Tibial artery (tissue), 4 donors: ENCODE results near the gene CBY2.

Experiments
- DNase-seq, 2 donors: peaks; one replicate each; pipeline ENCODE4 v3.0.0-alpha.2; 2019
- H3K27ac ChIP-seq, 2 donors: fragments of 200-600 bp; sonication (generic) in 1 of 2; 1 replicate in 1 of 2; 2 replicates in 1 of 2; pipeline ENCODE4 v1.5.1; 2018 to 2019; ENCODE audit warnings: mild to moderate bottlenecking in 1 of 2
- H3K27me3 ChIP-seq, 2 donors: fragments of 200-600 bp; sonication (generic) in 1 of 2; one replicate each; pipeline versions ENCODE4 v1.5.1 to v1.6.0; 2016 to 2019
- H3K36me3 ChIP-seq, 3 donors: fragments of 200-600 bp; sonication (generic) in 2 of 3; one replicate each; pipeline ENCODE4 v1.5.1; 2016 to 2019; ENCODE audit warnings: mild to moderate bottlenecking in 2 of 3
- H3K4me1 ChIP-seq, 4 donors: fragments of 200-600 bp; sonication (generic) in 2 of 4; 1 replicate in 3 of 4; 2 replicates in 1 of 4; pipeline ENCODE4 v1.5.1; 2016 to 2019
- H3K4me3 ChIP-seq, 2 donors: fragments of 200-600 bp; sonication (generic) in 1 of 2; 1 replicate in 1 of 2; 2 replicates in 1 of 2; pipeline ENCODE4 v1.5.1; 2018 to 2019; ENCODE audit warnings: mild to moderate bottlenecking in 2 of 2
- H3K9me3 ChIP-seq, 3 donors: fragments of 200-600 bp; sonication (generic) in 1 of 3; one replicate each; pipeline ENCODE4 v1.5.1; 2016 to 2019
- CTCF ChIP-seq, 2 experiments: fragments of 200-600 bp in 1 of 2; fragments of 450-650 bp in 1 of 2; IDR thresholded peaks; one replicate each; pipeline ENCODE4 v1.5.1; 2017 to 2019; ENCODE audit warnings: antibody characterized with exemption in 2 of 2, mild to moderate bottlenecking in 1 of 2, moderate library complexity in 1 of 2
- intact Hi-C: fragments of 100-400 bp; cut with DNase I; formaldehyde crosslinking; loops from one replicate; pipeline ENCODE4 v1.15.0; 2023; ENCODE audit warnings: low total_unique reads

Gene CBY2

GRCh38 chr13:45670189-45670885 is 31.8 kb upstream of the CBY2 start:
- TF ChIP-seq CTCF (IDR thresholded peaks at IDR 0.05) = no peak
- Histone ChIP-seq H3K9me3 (no peaks in the 10 kb centered on the region), H3K27ac (no peak overlapping the region), H3K27me3 (no peaks in the 10 kb centered on the region), H3K4me1 (no peaks in the 10 kb centered on the region), H3K4me3 (no peak overlapping the region), H3K36me3 (no peaks in the 10 kb centered on the region)
- DNase-seq = no peak
- intact Hi-C loops = no loop called here

- TF ChIP-seq CTCF (IDR thresholded peaks at IDR 0.05) = no peak
- DNase-seq = no peak
- Histone ChIP-seq H3K27ac (no peak overlapping the region), H3K36me3 (no peaks in the 10 kb centered on the region), H3K9me3 (no peaks in the 10 kb centered on the region), H3K4me1 (no peaks in the 10 kb centered on the region), H3K4me3 (no peak overlapping the region), H3K27me3 (peaks cover 0 to 6% of the 10 kb centered on the region in 2 donors)
- intact Hi-C loops = no loop called here
These were observed 27.2 kb upstream of the CBY2 start for GRCh38 chr13:45674908-45675307.

GRCh38 chr13:45678282-45678681 is 23.8 kb upstream of the CBY2 start:
- H3K9me3 ChIP-seq = no peaks in the 10 kb centered on the region
- peaks cover 0 to 13% of the 10 kb centered on the region in 2 donors for H3K27me3 ChIP-seq
- no peak for DNase-seq
- H3K4me3 ChIP-seq = no peak overlapping the region
- no peaks in the 10 kb centered on the region for H3K4me1 ChIP-seq
- intact Hi-C loops = no loop called here
- no peaks in the 10 kb centered on the region for H3K36me3 ChIP-seq
- H3K27ac ChIP-seq = no peak overlapping the region
- TF ChIP-seq CTCF (IDR thresholded peaks at IDR 0.05) = no peak

GRCh38 chr13:45681113-45681512 is 21.0 kb upstream of the CBY2 start:
- TF ChIP-seq CTCF (IDR thresholded peaks at IDR 0.05) = no peak

GRCh38 chr13:45682494-45683008 is 19.6 kb upstream of the CBY2 start:
- no peak for DNase-seq
- Histone ChIP-seq H3K27me3 (peaks cover 0 to 13% of the 10 kb centered on the region in 2 donors), H3K4me1 (no peaks in the 10 kb centered on the region), H3K27ac (no peak overlapping the region), H3K9me3 (no peaks in the 10 kb centered on the region), H3K36me3 (no peaks in the 10 kb centered on the region), H3K4me3 (no peak overlapping the region)
- intact Hi-C loops = no loop called here
- TF ChIP-seq CTCF (IDR thresholded peaks at IDR 0.05) = no peak

More at GRCh38 chr13:45681113-45681512, 21.0 kb upstream of the CBY2 start:
- no peak for DNase-seq
- Histone ChIP-seq H3K4me1 (no peaks in the 10 kb centered on the region), H3K36me3 (no peaks in the 10 kb centered on the region), H3K9me3 (no peaks in the 10 kb centered on the region), H3K4me3 (no peak overlapping the region), H3K27ac (no peak overlapping the region), H3K27me3 (peaks cover 0 to 13% of the 10 kb centered on the region in 2 donors)
- intact Hi-C loops = no loop called here
